HCT116 (cell line): ENCODE data around the gene RASIP1. TPM values are rescaled to one million over a fixed set of nuclear protein-coding genes. Genes with fewer than 3 reads are reported as not detected.

Experiments used
- ATAC-seq: fragments of 200-7000 bp; cut with Tn5 transposase; 2 replicates; pipeline ENCODE4 v1.9.1; 2020; ENCODE audit warnings: mild to moderate bottlenecking, moderate library complexity
- BruUV-seq: library from RNA; stranded (reverse); fragments of 400-500 nt; replicated peaks from 2 replicates; lab custom pipeline; 2021; lab: Mats Ljungman, UMichigan
- CTCF ChIA-PET: fragments of 300-600 bp; sonication (Branson Sonifier 250); formaldehyde crosslinking; loops from one replicate; lab custom pipeline; 2021; ENCODE audit warnings: antibody characterized with exemption; lab: Charles Lee
- POLR2A ChIA-PET: fragments of 300-600, 350-600 bp; sonication (Branson Sonifier 250); formaldehyde crosslinking; loops from one replicate; lab custom pipeline; 2021; ENCODE audit warnings: antibody characterized with exemption; lab: Charles Lee
- RAD21 ChIA-PET, 2 experiments: fragments of 300-600 bp; sonication (Branson Sonifier 250); formaldehyde crosslinking; loops; one replicate each; lab custom pipeline; 2023; ENCODE audit warnings: low total read pairs in 2 of 2; ENCODE audit not compliant: uncharacterized antibody in 2 of 2, unreplicated experiment in 2 of 2, low non-redundant PET in 1 of 2; lab: Charles Lee
- DNase-seq: peaks from one replicate; pipeline ENCODE4 v3.0.0-alpha.2; 2010; ENCODE audit warnings: low read depth, low spot score
- H2AFZ ChIP-seq: fragments of 200-600 bp; shearing (Covaris generic), sonication (generic); 2 replicates; pipeline ENCODE4 v1.6.1; 2017; ENCODE audit warnings: low read depth, mixed run types, mixed read lengths, antibody characterized with exemption, low read length; ENCODE audit not compliant: poor library complexity, severe bottlenecking
- H3K27ac ChIP-seq: 2 replicates; pipeline ENCODE4 v1.5.1; 2012; ENCODE audit warnings: low read depth, low read length
- H3K27me3 ChIP-seq: fragments of 200-600 bp; sonication (generic); 2 replicates; pipeline ENCODE4 v1.6.1; 2016; ENCODE audit warnings: mixed run types, low read length, mixed read lengths; ENCODE audit not compliant: insufficient read depth
- H3K36me3 ChIP-seq, 2 experiments: fragments of 200-500 bp in 1 of 2; fragments of 200-600 bp in 1 of 2; sonication (Bioruptor generic) in 1 of 2; sonication (generic) in 1 of 2; 2 replicates each; pipeline versions ENCODE4 v1.5.1 to v1.6.1; 2014 to 2016; ENCODE audit warnings: low read length in 2 of 2, inconsistent platforms in 1 of 2, mixed read lengths in 1 of 2, mixed run types in 1 of 2; ENCODE audit not compliant: insufficient read depth in 2 of 2, control insufficient read depth in 1 of 2
- H3K4me1 ChIP-seq, 2 experiments: fragments of 200-600 bp in 1 of 2; sonication (generic) in 1 of 2; 2 replicates each; pipeline versions ENCODE4 v1.5.1 to v1.6.1; 2012 to 2017; ENCODE audit warnings: low read length in 2 of 2, inconsistent platforms in 1 of 2, mild to moderate bottlenecking in 1 of 2, mixed read lengths in 1 of 2, mixed run types in 1 of 2, moderate library complexity in 1 of 2; ENCODE audit not compliant: insufficient read depth in 2 of 2, control insufficient read depth in 1 of 2
- H3K4me2 ChIP-seq: fragments of 200-600 bp; sonication (generic); 2 replicates; pipeline ENCODE4 v1.6.1; 2017; ENCODE audit warnings: mixed run types, low read length, mixed read lengths
- H3K4me3 ChIP-seq, 2 experiments: fragments of 200-600 bp in 1 of 2; sonication (generic) in 1 of 2; replicated peaks in 1 of 2; 2 replicates each; pipeline ENCODE4 v1.5.1; 2011 to 2016; ENCODE audit warnings: low read length in 2 of 2, control low read depth in 1 of 2, low read depth in 1 of 2, mild to moderate bottlenecking in 1 of 2, mixed read lengths in 1 of 2, mixed run types in 1 of 2
- H3K79me2 ChIP-seq: fragments of 200-600 bp; sonication (generic); 2 replicates; pipeline ENCODE4 v1.6.1; 2017; ENCODE audit warnings: mild to moderate bottlenecking, mixed run types, low read length, moderate library complexity, mixed read lengths; ENCODE audit not compliant: insufficient read depth
- H3K9ac ChIP-seq: fragments of 200-600 bp; sonication (generic); 2 replicates; pipeline ENCODE4 v1.6.1; 2016; ENCODE audit warnings: low read length, mixed read lengths
- H3K9me2 ChIP-seq: fragments of 200-600 bp; sonication (generic), shearing (Covaris generic); 2 replicates; pipeline ENCODE4 v1.6.1; 2017; ENCODE audit warnings: mixed run types, mild to moderate bottlenecking, moderate library complexity; ENCODE audit not compliant: insufficient read depth
- H3K9me3 ChIP-seq, 2 experiments: fragments of 200-500 bp in 1 of 2; fragments of 200-600 bp in 1 of 2; sonication (Bioruptor generic) in 1 of 2; sonication (generic) in 1 of 2; 2 replicates each; pipeline ENCODE4 v1.6.1; 2014 to 2017; ENCODE audit warnings: low read length in 2 of 2, mixed read lengths in 2 of 2, inconsistent platforms in 1 of 2, low read depth in 1 of 2, mild to moderate bottlenecking in 1 of 2, mixed run types in 1 of 2, moderate library complexity in 1 of 2; ENCODE audit not compliant: control insufficient read depth in 1 of 2, insufficient read depth in 1 of 2
- H4K20me1 ChIP-seq: fragments of 200-600 bp; sonication (generic), shearing (Covaris generic); 2 replicates; pipeline ENCODE4 v1.6.1; 2017; ENCODE audit warnings: mixed run types, mild to moderate bottlenecking, moderate library complexity; ENCODE audit not compliant: insufficient read depth
- CBX3 ChIP-seq: IDR thresholded peaks from 2 replicates; pipeline ENCODE4 v1.6.1; 2012; ENCODE audit warnings: low read depth
- EGR1 ChIP-seq: IDR thresholded peaks from 2 replicates; pipeline ENCODE4 v1.6.1; 2012; ENCODE audit warnings: low read depth
- EZH2 ChIP-seq: fragments of 200-600 bp; sonication (generic); IDR thresholded peaks from 2 replicates; pipeline ENCODE4 v1.6.1; 2017; ENCODE audit warnings: antibody characterized with exemption, mixed run types
- EZH2phosphoT487 ChIP-seq: fragments of 200-600 bp; IDR thresholded peaks from 2 replicates; pipeline ENCODE4 v1.6.1; 2018; ENCODE audit warnings: antibody characterized with exemption, borderline replicate concordance
- POLR2AphosphoS5 ChIP-seq: IDR thresholded peaks from 2 replicates; pipeline ENCODE4 v1.6.1; 2011; ENCODE audit warnings: mild to moderate bottlenecking, low read depth, low read length, moderate library complexity
- SRF ChIP-seq: IDR thresholded peaks from 2 replicates; pipeline ENCODE4 v1.6.1; 2012; ENCODE audit warnings: low read depth
- TCF7L2 ChIP-seq: IDR thresholded peaks from 2 replicates; pipeline ENCODE4 v1.7.0; 2011; ENCODE audit warnings: borderline replicate concordance, inconsistent platforms; ENCODE audit not compliant: insufficient read depth, insufficient read length; ENCODE audit errors: extremely low read depth
- ZFX ChIP-seq: fragments of 450-650 bp; IDR thresholded peaks from 2 replicates; pipeline ENCODE4 v1.6.1; 2017
- intact Hi-C: fragments of 100-400 bp; cut with micrococcal nuclease; formaldehyde crosslinking; loops from 2 replicates; pipeline ENCODE4 v1.10.0; 2022
- total RNA-seq: library from RNA; stranded (reverse); gene quantifications from one replicate; pipeline ENCODE4 v1.2.1, GENCODE V29; 2021; ENCODE audit not compliant: unreplicated experiment

The RASIP1 gene
- total RNA-seq, 1 experiment from 2014 or later = 1.9 TPM

GRCh38 chr19:48746738-48747575, 6.5 kb upstream of the RASIP1 start, which contains the start of gene IZUMO1:
IZUMO1 (minus strand) TSS chr19:48746909; CDS start chr19:48745859, 1,050 bp downstream.
- Histone ChIP-seq H3K27me3 (no peaks in the 10 kb centered on the region), H4K20me1 (no peaks in the 10 kb centered on the region), H3K9ac (peak within 1 kb of the TSS; percentile 41), H3K4me3 (peak within 1 kb of the TSS; percentile 31 to 48), H3K79me2 (peaks cover 39% of the 10 kb centered on the region), H3K4me1 (peaks cover 0 to 20% of the 10 kb centered on the region in 2 experiments; a peak in 2 of 4 replicates), H3K36me3 (peaks cover 14 to 27% of the 10 kb centered on the region in 2 experiments; a peak in 3 of 4 replicates), H3K9me3 (no peaks in the 10 kb centered on the region), H3K27ac (peak within 1 kb of the TSS; percentile 36), H2AFZ (no peak within 1 kb of the TSS), H3K9me2 (no peaks in the 10 kb centered on the region)
- ChIA-PET POLR2A (no interaction called here), RAD21 (no interaction called here), CTCF (interaction anchor here (1.3 kb wide), 1 partner anchor 71 kb away, joined by 3 read pairs; no protein-coding TSS in a partner anchor)
- intact Hi-C loops = loop anchor here (5.0 kb wide), 1 partner anchor 35 kb away; no protein-coding TSS in a partner anchor
- no TSS peak for BruUV-seq
- DNase-seq (peak; percentile 59), ATAC-seq (peak; percentile 76)
- no peak for TF ChIP-seq SRF
- TF ChIP-seq EZH2 = no peak
- no peak for TF ChIP-seq TCF7L2
- peak; percentile 41 for TF ChIP-seq POLR2AphosphoS5
- no peak for TF ChIP-seq ZFX
- no peak for TF ChIP-seq EZH2phosphoT487
- TF ChIP-seq, all 23 proteins: peak for 1
- H3K4me2 ChIP-seq = peak within 1 kb of the TSS; percentile 58

GRCh38 chr19:48746110-48746509, 5.7 kb upstream of the RASIP1 start:
- H4K20me1 ChIP-seq = no peaks in the 10 kb centered on the region
- TF ChIP-seq TCF7L2 = no peak
- no peak for TF ChIP-seq EGR1
- 0 out of 2 replicates have a peak, but pooled peaks have one; percentile 1 for TF ChIP-seq POLR2AphosphoS5
- TF ChIP-seq CBX3 = no peak
- H3K9me3 ChIP-seq = no peaks in the 10 kb centered on the region
- no peaks in the 10 kb centered on the region for H3K27me3 ChIP-seq
- DNase-seq = no peak
- CTCF ChIA-PET = interaction anchor here (1.3 kb wide), 1 partner anchor 70 kb away, joined by 3 read pairs; no protein-coding TSS in a partner anchor
- no peak overlapping the region for H3K4me3 ChIP-seq
- H3K4me1 ChIP-seq = peaks cover 7 to 22% of the 10 kb centered on the region in 2 experiments; a peak in 3 of 4 replicates
- H3K4me2 ChIP-seq = no peak overlapping the region
- no TSS peak for BruUV-seq
- no peak overlapping the region for H2AFZ ChIP-seq
- no peak for ATAC-seq
- POLR2A ChIA-PET = no interaction called here
- RAD21 ChIA-PET = no interaction called here
- intact Hi-C loops = loop anchor here (5.0 kb wide), 1 partner anchor 34 kb away; no protein-coding TSS in a partner anchor
- peaks cover 14 to 26% of the 10 kb centered on the region in 2 experiments; a peak in 3 of 4 replicates for H3K36me3 ChIP-seq
- no peak overlapping the region for H3K27ac ChIP-seq
- no peaks in the 10 kb centered on the region for H3K9me2 ChIP-seq
- no peak overlapping the region for H3K9ac ChIP-seq
- peaks cover 31% of the 10 kb centered on the region for H3K79me2 ChIP-seq
